Pancreas (tissue), 10 donors: ENCODE results near the gene CROCC. TPM values are rescaled to one million over a fixed set of nuclear protein-coding genes. Genes with fewer than 3 reads are reported as not detected.
"Not testable (repeated sequence)": the region's sequence is repeated elsewhere in the genome, so short reads cannot be mapped to it uniquely, and the experiment has no call there.

Experiments used
- ATAC-seq, 4 donors: fragments of 200-7000 bp; cut with Tn5 transposase; one replicate each; pipeline versions ENCODE4 v1.8.0 to v1.9.1; 2020; ENCODE audit warnings: mild to moderate bottlenecking in 4 of 4, moderate library complexity in 4 of 4
- DNase-seq, 6 donors: peaks; one replicate each; pipeline ENCODE4 v3.0.0-alpha.2; 2020
- FAIRE-seq: peaks from 2 replicates; lab custom pipeline; 2012; peaks lifted over from hg19 to GRCh38; lab: Jason Lieb, UNC
- H3K27ac ChIP-seq, 4 donors: fragments of 200-600 bp; sonication (generic); 1 replicate in 3 of 4; 2 replicates in 1 of 4; pipeline versions ENCODE4 v1.5.0 to v1.8.0; 2020
- H3K27me3 ChIP-seq, 4 donors: fragments of 200-600 bp; one replicate each; pipeline ENCODE4 v1.8.0; 2021
- H3K36me3 ChIP-seq, 3 donors: fragments of 200-600 bp; sonication (generic) in 1 of 3; one replicate each; pipeline versions ENCODE4 v1.5.0 to v1.8.0; 2020 to 2021
- H3K4me1 ChIP-seq, 3 donors: fragments of 200-600 bp; one replicate each; pipeline ENCODE4 v1.8.0; 2021
- H3K4me3 ChIP-seq, 4 donors: fragments of 200-600 bp; sonication (generic) in 2 of 4; one replicate each; pipeline versions ENCODE4 v1.5.0 to v1.8.0; 2020 to 2021
- H3K9me3 ChIP-seq, 4 donors: fragments of 200-600 bp; one replicate each; pipeline ENCODE4 v1.8.0; 2021
- CTCF ChIP-seq, 4 donors: fragments of 200-600 bp; sonication (generic) in 3 of 4; IDR thresholded peaks; one replicate each; pipeline versions ENCODE4 v1.5.0 to v1.8.0; 2021; ENCODE audit warnings: antibody characterized with exemption in 4 of 4
- WGBS, 2 donors: extraction: QIAGEN DNeasy Blood & Tissue Kit; methylation state at CpG; one replicate each; pipeline ENCODE4 v1.1.7; 2013; 5-methylcytosine and 5-hydroxymethylcytosine counted together
- intact Hi-C, 3 donors: fragments of 100-400 bp; cut with DNase I; formaldehyde crosslinking; loops; one replicate each; pipeline versions ENCODE4 v1.11.1 to v1.14.2; 2022
- polyA plus RNA-seq, 2 donors: library from polyadenylated mRNA; stranded (reverse); fragments of 200-250 nt; gene quantifications; one replicate each; pipeline ENCODE4 v1.2.3, GENCODE V29; 2013
- total RNA-seq, 6 donors: library from RNA; stranded (reverse); fragmentation: NEBNext Ultra II Directional in 4 of 6; extraction: Animal tissue kit (Norgen Biotek cat#: 25700) in 4 of 6; gene quantifications; one replicate each; pipeline versions ENCODE4 v1.2.1 to v1.2.4, GENCODE V29; 2021 to 2023
- donor health status: healthy with polysubstance abuse.
- donor health status: DM: no; HTN: no; CAD: no; lungs with moderate emphysema.
- donor health status: DM: no; HTN: no; CAD: no.
- donor health status: control.
- donor health status: control.
- donor health status: Bipolar disorder and iron deficiency.
- donor health status: DM: yes; HTN: yes; CAD: no.
- donor health status: DM: no; HTN: no; CAD: no.
- donor health status: DM: no; HTN: no; CAD: no.
- donor health status: DM: yes; HTN: yes; CAD: no.

CROCC gene
- total and polyA plus RNA-seq, 8 donors, result 8.1 to 101 (median 14.6) TPM

- WGBS, 2 donors, result 87 to 88% methylated on average over 4 of the region's 4 CpGs
- DNase-seq (peak in 1 of 6 donors; percentile 30), FAIRE-seq (no peak)
These were observed 14.9 kb upstream of the CROCC start for GRCh38 chr1:16906873-16907272.

GRCh38 chr1:16907870-16908758 lies 13.6 kb upstream of the CROCC start:
- TF ChIP-seq CTCF (IDR thresholded peaks at IDR 0.05), result no peak
- Histone ChIP-seq H3K4me3 (no peak overlapping the region), H3K27ac (no peak overlapping the region), H3K4me1 (peaks cover 0 to 8% (median 0%) of the 10 kb centered on the region in 3 donors), H3K27me3 (no peaks in the 10 kb centered on the region), H3K36me3 (no peaks in the 10 kb centered on the region), H3K9me3 (no peaks in the 10 kb centered on the region)
- FAIRE-seq (no peak), ATAC-seq (no peak), DNase-seq (peak in 2 of 6 donors; percentile 18 to 27)
- intact Hi-C loops, result no loop called here
- 77 to 86% methylated on average over 15 of the region's 15 CpGs for WGBS, 2 donors

More at GRCh38 chr1:16906873-16907272, 14.9 kb upstream of the CROCC start:
- Histone ChIP-seq H3K4me3 (no peak overlapping the region), H3K27ac (no peak overlapping the region), H3K4me1 (peaks cover 0 to 8% (median 0%) of the 10 kb centered on the region in 3 donors), H3K36me3 (no peaks in the 10 kb centered on the region), H3K9me3 (no peaks in the 10 kb centered on the region), H3K27me3 (no peaks in the 10 kb centered on the region)
- intact Hi-C loops, result no loop called here
- TF ChIP-seq CTCF (IDR thresholded peaks at IDR 0.05), result no peak
- no peak for ATAC-seq

- peak in 2 of 6 donors; percentile 50 to 67 for DNase-seq
- H3K27me3 ChIP-seq, H3K4me3 ChIP-seq, H3K27ac ChIP-seq, FAIRE-seq, intact Hi-C loops, H3K36me3 ChIP-seq, ATAC-seq, H3K9me3 ChIP-seq, H3K4me1 ChIP-seq: not testable (repeated sequence)
- WGBS, 2 donors, result 79 to 84% methylated on average over 8 of the region's 8 CpGs
These were observed 9.6 kb upstream of the CROCC start for GRCh38 chr1:16911851-16912721.

- intact Hi-C loops, FAIRE-seq, H3K36me3 ChIP-seq, ATAC-seq, H3K9me3 ChIP-seq, H3K27ac ChIP-seq, H3K4me1 ChIP-seq, H3K27me3 ChIP-seq, H3K4me3 ChIP-seq: not testable (repeated sequence)
- peak in 2 of 6 donors; percentile 39 to 55 for DNase-seq
- 74 to 87% methylated on average over 8 of the region's 8 CpGs for WGBS, 2 donors
These were observed 9.0 kb upstream of the CROCC start for GRCh38 chr1:16912742-16913141.

GRCh38 chr1:16913181-16913832 lies 8.4 kb upstream of the CROCC start:
- Histone ChIP-seq H3K27me3 (no peaks in the 10 kb centered on the region), H3K9me3 (no peaks in the 10 kb centered on the region), H3K4me3 (peak overlapping the region in 3 of 4 donors; percentile 43 to 99 (median 95)), H3K36me3 (no peaks in the 10 kb centered on the region), H3K27ac (peak overlapping the region in 3 of 4 donors; percentile 1 to 41 (median 39)), H3K4me1 (peaks cover 0 to 3% (median 0%) of the 10 kb centered on the region in 3 donors)
- 46 to 49% methylated on average over 36 of the region's 36 CpGs for WGBS, 2 donors
- FAIRE-seq (no peak), DNase-seq (peak in 3 of 6 donors; percentile 54 to 78 (median 61)), ATAC-seq (peak in 1 of 4 donors; percentile 2)
- intact Hi-C loops, result no loop called here
- no peak for TF ChIP-seq CTCF (IDR thresholded peaks at IDR 0.05)
